GM21529 (cell line): ENCODE data around the gene DELE1.
A peak's percentile ranks its signal among the peaks of the same experiment; 100 is the strongest.
"Not testable (repeated sequence)": the region's sequence is repeated elsewhere in the genome, so short reads cannot be mapped to it uniquely, and the experiment has no call there.

Experiments
- ATAC-seq: cut with Tn5 transposase; IDR thresholded peaks from one replicate; pipeline ENCODE4 v1.9.1; 2021; ENCODE audit not compliant: unreplicated experiment

The DELE1 gene

GRCh38 chr5:141889282-141889871 lies 34.3 kb upstream of the DELE1 start:
- ATAC-seq: no peak

- not testable (repeated sequence) for ATAC-seq
These were observed 33.2 kb upstream of the DELE1 start for GRCh38 chr5:141890429-141890828.

GRCh38 chr5:141897425-141897824 lies 26.2 kb upstream of the DELE1 start:
- ATAC-seq: no peak

- no peak for ATAC-seq
These were observed 25.1 kb upstream of the DELE1 start for GRCh38 chr5:141898448-141899049.

GRCh38 chr5:141902015-141902814 lies 21.5 kb upstream of the DELE1 start:
- ATAC-seq: no peak

GRCh38 chr5:141903261-141903660 lies 20.4 kb upstream of the DELE1 start:
- no peak for ATAC-seq

- no peak for ATAC-seq
These were observed 19.1 kb upstream of the DELE1 start for GRCh38 chr5:141904551-141904950.

- ATAC-seq: no peak
These were observed 17.2 kb upstream of the DELE1 start for GRCh38 chr5:141906517-141906916.

- ATAC-seq: no peak
These were observed 16.7 kb upstream of the DELE1 start for GRCh38 chr5:141906972-141907371.

GRCh38 chr5:141908796-141909195 lies 14.9 kb upstream of the DELE1 start:
- no peak for ATAC-seq

- no peak for ATAC-seq
These were observed 14.5 kb upstream of the DELE1 start for GRCh38 chr5:141909212-141909611.

GRCh38 chr5:141910271-141910673 lies 13.4 kb upstream of the DELE1 start:
- no peak for ATAC-seq

- ATAC-seq: no peak
These were observed 10.0 kb upstream of the DELE1 start for GRCh38 chr5:141913560-141914198.

- peak; percentile 77 for ATAC-seq
These were observed 9.4 kb upstream of the DELE1 start for GRCh38 chr5:141914199-141914743.

GRCh38 chr5:141914797-141915196 lies 8.9 kb upstream of the DELE1 start:
- ATAC-seq: no peak

- no peak for ATAC-seq
These were observed 7.8 kb upstream of the DELE1 start for GRCh38 chr5:141915881-141916336.

GRCh38 chr5:141916522-141916921 lies 7.1 kb upstream of the DELE1 start:
- peak; percentile 45 for ATAC-seq

GRCh38 chr5:141917760-141918159 lies 5.9 kb upstream of the DELE1 start:
- ATAC-seq: no peak

- ATAC-seq: no peak
These were observed 4.2 kb upstream of the DELE1 start for GRCh38 chr5:141919218-141920119.

- no peak for ATAC-seq
These were observed 2.9 kb upstream of the DELE1 start for GRCh38 chr5:141920771-141921170.
